Measurements from ENCODE around the gene ACIN1. TPM values are rescaled to one million over a fixed set of nuclear protein-coding genes. Genes with fewer than 3 reads are reported as not detected.

The ACIN1 gene
- total and polyA plus RNA-seq, 2 of the 8 experiments (the other 6 are each of a cell fraction or from before 2014, with no cell fraction given) = 132 to 233 TPM

- TF ChIP-seq CTCF (IDR thresholded peaks at IDR 0.05; ENCODE audit: control extremely low read depth in 1 of 3, insufficient read depth in 1 of 3, low read depth in 1 of 3, low read length in 3 of 3) (no peak), FOSL1 (IDR thresholded peaks at IDR 0.05; ENCODE audit: insufficient read depth, low read depth, low read length) (no peak), KDM4A (IDR thresholded peaks at IDR 0.05; ENCODE audit: low read depth, low read length, severe bottlenecking) (no peak), GTF2F1 (IDR thresholded peaks at IDR 0.05; ENCODE audit: borderline replicate concordance, low read depth, low read length) (no peak), CHD1 (IDR thresholded peaks at IDR 0.05; ENCODE audit: low read depth, low read length) (no peak), TAF1 (IDR thresholded peaks at IDR 0.05; ENCODE audit: low read depth, low read length) (no peak), SP2 (IDR thresholded peaks at IDR 0.05; ENCODE audit: low read length) (no peak)
Observed at GRCh38 chr14:23025151-23025814, 69.7 kb downstream of the ACIN1 start (continued).
